ENCODE results near the gene ZNF846.
"Not testable (repeated sequence)": the region's sequence is repeated elsewhere in the genome, so short reads cannot be mapped to it uniquely, and the experiment has no call there.

ZNF846 gene

GRCh38 chr19:9782338-9782737 lies 13.8 kb upstream of the ZNF846 start:
- DNase-seq = no peak

GRCh38 chr19:9757544-9758501 lies 10.7 kb downstream of the ZNF846 start:
- DNase-seq = no peak

GRCh38 chr19:9752701-9753443 lies 15.7 kb downstream of the ZNF846 start:
- DNase-seq = no peak

- DNase-seq = no peak
Measured at GRCh38 chr19:9751446-9751845, 17.1 kb downstream of the ZNF846 start.

- DNase-seq = no peak
Measured at GRCh38 chr19:9741476-9742171, 26.9 kb downstream of the ZNF846 start.

- DNase-seq = no peak
Measured at GRCh38 chr19:9735986-9736385, 32.6 kb downstream of the ZNF846 start.

GRCh38 chr19:9730056-9730455 lies 38.5 kb downstream of the ZNF846 start:
- DNase-seq = not testable (repeated sequence)

- no peak for DNase-seq
Measured at GRCh38 chr19:9729162-9729561, 39.4 kb downstream of the ZNF846 start.

GRCh38 chr19:9727644-9728043 lies 40.9 kb downstream of the ZNF846 start:
- DNase-seq = peak; percentile 10

GRCh38 chr19:9725508-9726201 lies 42.9 kb downstream of the ZNF846 start:
- DNase-seq = not testable (repeated sequence)

GRCh38 chr19:9724157-9724556 lies 44.4 kb downstream of the ZNF846 start:
- no peak for DNase-seq

GRCh38 chr19:9721861-9722260 lies 46.7 kb downstream of the ZNF846 start:
- peak; percentile 3 for DNase-seq

GRCh38 chr19:9720541-9720940 lies 48.0 kb downstream of the ZNF846 start:
- no peak for DNase-seq

GRCh38 chr19:9711815-9712214 lies 56.7 kb downstream of the ZNF846 start:
- no peak for DNase-seq

- no peak for DNase-seq
Measured at GRCh38 chr19:9709305-9709704, 59.2 kb downstream of the ZNF846 start.

GRCh38 chr19:9705836-9706235 lies 62.7 kb downstream of the ZNF846 start:
- no peak for DNase-seq

- no peak for DNase-seq
Measured at GRCh38 chr19:9702186-9702585, 66.4 kb downstream of the ZNF846 start.

All from hematopoietic multipotent progenitor cell treated with erythropoietin and hydrocortisone succinate and interleukin-3 and kit ligand, for 8 days (in vitro differentiated cells).